Naive thymus-derived CD4-positive, alpha-beta T cell (primary cell): ENCODE results near the gene CGNL1. TPM values are rescaled to one million over a fixed set of nuclear protein-coding genes. Genes with fewer than 3 reads are reported as not detected.

ENCODE experiments used
- ATAC-seq: fragments of 150-1000 bp; cut with Tn5 transposase; 2 replicates; pipeline ENCODE4 v1.10.0; 2021; ENCODE audit warnings: mild to moderate bottlenecking, moderate library complexity
- CTCF ChIA-PET: fragments of 350-600 bp; sonication (Branson Sonifier 250); formaldehyde crosslinking; loops from one replicate; lab custom pipeline; 2021; ENCODE audit warnings: antibody characterized with exemption; lab: Charles Lee
- POLR2A ChIA-PET: fragments of 350-600 bp; sonication (Branson Sonifier 250); formaldehyde crosslinking; loops from one replicate; lab custom pipeline; 2021; ENCODE audit warnings: antibody characterized with exemption, inconsistent platforms; lab: Charles Lee
- DNase-seq, 9 donors: peaks; one replicate each; pipeline versions ENCODE4 v3.0.0 to v3.0.0-alpha.2; 2020 to 2022; ENCODE audit warnings: mixed read lengths in 1 of 9
- H3K27ac ChIP-seq: one replicate; pipeline ENCODE4 v1.7.0; 2013; ENCODE audit warnings: mild to moderate bottlenecking, low read depth, low read length, moderate library complexity
- H3K27me3 ChIP-seq, 2 donors: one replicate each; pipeline ENCODE4 v1.7.0; 2013; ENCODE audit warnings: low read length in 2 of 2, mild to moderate bottlenecking in 2 of 2, moderate library complexity in 2 of 2; ENCODE audit not compliant: control insufficient read depth in 2 of 2, insufficient read depth in 2 of 2
- H3K36me3 ChIP-seq, 3 experiments: 1 replicate in 2 of 3; 2 replicates in 1 of 3; pipeline ENCODE4 v1.7.0; 2013; ENCODE audit warnings: low read length in 3 of 3, mild to moderate bottlenecking in 3 of 3, moderate library complexity in 1 of 3; ENCODE audit not compliant: insufficient read depth in 3 of 3, control insufficient read depth in 2 of 3
- H3K4me1 ChIP-seq, 2 donors: one replicate each; pipeline ENCODE4 v1.7.0; 2013; ENCODE audit warnings: low read length in 2 of 2, mild to moderate bottlenecking in 2 of 2, moderate library complexity in 1 of 2; ENCODE audit not compliant: control insufficient read depth in 2 of 2, insufficient read depth in 2 of 2
- H3K4me3 ChIP-seq: 2 replicates; pipeline ENCODE4 v1.7.0; 2013; ENCODE audit warnings: mild to moderate bottlenecking, low read length
- H3K9me3 ChIP-seq, 3 experiments: 1 replicate in 2 of 3; 2 replicates in 1 of 3; pipeline ENCODE4 v1.7.0; 2013; ENCODE audit warnings: low read length in 3 of 3; ENCODE audit not compliant: control insufficient read depth in 2 of 3
- H3K27ac Mint-ChIP-seq, 9 donors: one replicate each; pipeline ENCODE4 v1.8.0; 2020 to 2022; ENCODE audit warnings: mixed read lengths in 9 of 9, mild to moderate bottlenecking in 8 of 9, moderate library complexity in 5 of 9, inconsistent platforms in 2 of 9
- H3K27me3 Mint-ChIP-seq, 5 donors: one replicate each; pipeline ENCODE4 v1.8.0; 2021 to 2022; ENCODE audit warnings: mixed read lengths in 5 of 5, mild to moderate bottlenecking in 1 of 5
- H3K36me3 Mint-ChIP-seq, 5 donors: one replicate each; pipeline ENCODE4 v1.8.0; 2020 to 2022; ENCODE audit warnings: mixed read lengths in 5 of 5, mild to moderate bottlenecking in 3 of 5, inconsistent platforms in 1 of 5
- H3K4me1 Mint-ChIP-seq, 7 donors: one replicate each; pipeline ENCODE4 v1.8.0; 2020 to 2022; ENCODE audit warnings: mixed read lengths in 7 of 7, mild to moderate bottlenecking in 3 of 7, inconsistent platforms in 1 of 7
- H3K4me3 Mint-ChIP-seq, 10 donors: one replicate each; pipeline ENCODE4 v1.8.0; 2020 to 2022; ENCODE audit warnings: mild to moderate bottlenecking in 10 of 10, mixed read lengths in 10 of 10, moderate library complexity in 6 of 10, inconsistent platforms in 2 of 10
- H3K9me3 Mint-ChIP-seq, 11 donors: one replicate each; pipeline ENCODE4 v1.8.0; 2020 to 2022; ENCODE audit warnings: mixed read lengths in 11 of 11, mild to moderate bottlenecking in 4 of 11, inconsistent platforms in 1 of 11, moderate library complexity in 1 of 11
- intact Hi-C, 2 donors: fragments of 100-400 bp; cut with micrococcal nuclease; formaldehyde crosslinking; loops; one replicate each; pipeline ENCODE4 v1.15.1; 2023
- polyA plus RNA-seq, 2 donors: library from polyadenylated mRNA; unstranded; fragments of 300-500 nt; fragmentation: Illumina TruSeq; gene quantifications; one replicate each; pipeline ENCODE4 v1.2.3, GENCODE V29; 2021
- total RNA-seq, 6 experiments: library from RNA in 5 of 6; stranded (reverse) in 5 of 6; gene quantifications; 1 replicate in 5 of 6; 2 replicates in 1 of 6; pipeline ENCODE4 v1.2.3 and lab custom pipeline; 2021 to 2026

CGNL1 gene
- total and polyA plus RNA-seq, 7 experiments from 2014 or later = not detected

GRCh38 chr15:57598346-57598745 is 222.0 kb downstream of the CGNL1 start:
- intact Hi-C loops = no loop called here

GRCh38 chr15:57599296-57599810 is 223.0 kb downstream of the CGNL1 start:
- ATAC-seq (no peak), DNase-seq (no peak)
- Histone ChIP-seq H3K27me3 (no peaks in the 10 kb centered on the region), H3K4me1 (no peaks in the 10 kb centered on the region), H3K4me3 (no peak overlapping the region), H3K36me3 (no peaks in the 10 kb centered on the region), H3K27ac (no peak overlapping the region), H3K9me3 (no peaks in the 10 kb centered on the region)
- ChIA-PET POLR2A (interaction anchor here (0.9 to 1.2 kb wide), 2 partner anchors 9 to 13 kb away, joined by 3 to 5 read pairs; no protein-coding TSS in a partner anchor), CTCF (no interaction called here)
- no peak overlapping the region for H3K4me3 Mint-ChIP-seq
- H3K36me3 Mint-ChIP-seq = no peaks in the 10 kb centered on the region
- intact Hi-C loops = no loop called here
- peaks cover 0 to 10% (median 4%) of the 10 kb centered on the region in 7 donors for H3K4me1 Mint-ChIP-seq
- no peak overlapping the region for H3K27ac Mint-ChIP-seq
- no peaks in the 10 kb centered on the region for H3K9me3 Mint-ChIP-seq
- H3K27me3 Mint-ChIP-seq = peaks cover 0 to 27% (median 0%) of the 10 kb centered on the region in 5 donors

More at GRCh38 chr15:57598346-57598745, 222.0 kb downstream of the CGNL1 start:
- H3K4me1 ChIP-seq = no peaks in the 10 kb centered on the region
- H3K4me1 Mint-ChIP-seq = peaks cover 0 to 10% (median 4%) of the 10 kb centered on the region in 7 donors
- H3K36me3 Mint-ChIP-seq = peaks cover 0 to 3% (median 0%) of the 10 kb centered on the region in 5 donors
- ChIA-PET POLR2A (interaction anchor here (1.5 kb wide), 1 partner anchor 11 kb away, joined by 6 read pairs; no protein-coding TSS in a partner anchor), CTCF (no interaction called here)
- DNase-seq (no peak), ATAC-seq (no peak)
- H3K4me3 Mint-ChIP-seq = no peak overlapping the region
- H3K36me3 ChIP-seq = no peaks in the 10 kb centered on the region
- peak overlapping the region in 1 of 9 donors; percentile 28 for H3K27ac Mint-ChIP-seq
- no peak overlapping the region for H3K4me3 ChIP-seq
- H3K27me3 Mint-ChIP-seq = peaks cover 0 to 27% (median 0%) of the 10 kb centered on the region in 5 donors
- no peaks in the 10 kb centered on the region for H3K27me3 ChIP-seq
- H3K9me3 Mint-ChIP-seq = no peaks in the 10 kb centered on the region
- H3K9me3 ChIP-seq = no peaks in the 10 kb centered on the region
- no peak overlapping the region for H3K27ac ChIP-seq

- peaks cover 0 to 26% (median 0%) of the 10 kb centered on the region in 5 donors for H3K27me3 Mint-ChIP-seq
- intact Hi-C loops = no loop called here
- H3K4me1 ChIP-seq = no peaks in the 10 kb centered on the region
- H3K27ac ChIP-seq = no peak overlapping the region
- H3K9me3 ChIP-seq = no peaks in the 10 kb centered on the region
- peaks cover 0 to 10% (median 4%) of the 10 kb centered on the region in 7 donors for H3K4me1 Mint-ChIP-seq
- no peaks in the 10 kb centered on the region for H3K27me3 ChIP-seq
- no peak overlapping the region for H3K4me3 Mint-ChIP-seq
- ATAC-seq (no peak), DNase-seq (no peak)
- ChIA-PET CTCF (no interaction called here), POLR2A (interaction anchor here (0.9 to 1.2 kb wide), 2 partner anchors 10 to 14 kb away, joined by 3 to 5 read pairs; no protein-coding TSS in a partner anchor)
- no peak overlapping the region for H3K4me3 ChIP-seq
- no peaks in the 10 kb centered on the region for H3K36me3 ChIP-seq
- H3K36me3 Mint-ChIP-seq = peaks cover 0 to 7% (median 0%) of the 10 kb centered on the region in 5 donors
- no peak overlapping the region for H3K27ac Mint-ChIP-seq
- H3K9me3 Mint-ChIP-seq = no peaks in the 10 kb centered on the region
Observed at GRCh38 chr15:57600197-57600596, 223.9 kb downstream of the CGNL1 start.

Other genes starting within 250 kb of the CGNL1 start
- gene MYZAP, start 215.4 kb downstream of the CGNL1 start, total RNA-seq = 1 to 10 TPM in 4 of 5 experiments, not detected in 1; 1.1 to 2.2 (median 1.7) TPM
- gene MYZAP, start 215.4 kb downstream of the CGNL1 start, polyA plus RNA-seq = 1 to 10 TPM; 4.2 to 9.7 TPM